NCI-H345 treated with DMSO at 0.1 percent for 48 hours (cell line): ENCODE measurements around the gene LYPD6B.

Source experiments
- DNase-seq: peaks from one replicate; lab custom pipeline; 2025; ENCODE audit not compliant: unreplicated experiment; lab: John Stamatoyannopoulos, UW

The LYPD6B gene

DNA sequence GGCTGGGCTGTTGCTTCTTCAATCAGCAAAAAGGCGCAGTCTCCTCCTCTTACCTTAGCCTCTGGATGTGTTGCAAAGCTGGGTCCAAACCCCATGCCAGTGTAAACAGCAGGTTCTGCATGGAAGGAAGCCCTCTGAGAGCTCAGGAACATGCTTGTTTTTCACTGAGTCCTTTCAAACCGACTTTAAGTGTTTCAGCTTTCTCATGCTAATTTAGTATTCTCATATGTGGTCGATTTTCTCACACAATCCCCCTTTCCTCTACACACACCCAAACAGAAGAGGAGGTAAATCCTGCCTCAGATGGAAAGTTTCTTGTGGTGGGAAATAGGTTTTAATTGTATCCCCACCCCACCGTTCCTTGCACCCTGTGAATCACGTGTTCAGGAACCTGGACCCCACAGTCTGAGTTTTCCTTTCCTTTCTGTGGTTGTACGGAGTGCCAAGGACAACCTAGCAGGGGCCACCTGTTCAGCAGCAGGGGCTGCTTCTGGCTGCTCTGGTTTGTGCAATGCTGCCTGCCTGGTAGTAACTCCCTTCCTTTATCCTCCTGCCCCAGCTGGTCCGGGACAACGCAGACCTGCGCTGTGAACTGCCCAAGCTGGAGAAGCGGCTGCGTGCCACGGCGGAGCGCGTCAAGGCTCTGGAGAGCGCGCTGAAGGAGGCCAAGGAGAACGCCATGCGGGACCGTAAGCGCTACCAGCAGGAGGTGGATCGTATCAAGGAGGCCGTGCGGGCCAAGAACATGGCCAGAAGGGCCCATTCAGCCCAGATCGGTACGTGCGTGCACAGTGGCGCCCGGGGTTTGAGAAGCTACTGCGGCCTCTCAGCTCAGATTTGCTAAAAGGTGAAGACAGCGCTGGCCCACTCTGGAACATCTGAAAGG is 28.7 kb upstream of the LYPD6B start:
- DNase-seq = no peak

DNA sequence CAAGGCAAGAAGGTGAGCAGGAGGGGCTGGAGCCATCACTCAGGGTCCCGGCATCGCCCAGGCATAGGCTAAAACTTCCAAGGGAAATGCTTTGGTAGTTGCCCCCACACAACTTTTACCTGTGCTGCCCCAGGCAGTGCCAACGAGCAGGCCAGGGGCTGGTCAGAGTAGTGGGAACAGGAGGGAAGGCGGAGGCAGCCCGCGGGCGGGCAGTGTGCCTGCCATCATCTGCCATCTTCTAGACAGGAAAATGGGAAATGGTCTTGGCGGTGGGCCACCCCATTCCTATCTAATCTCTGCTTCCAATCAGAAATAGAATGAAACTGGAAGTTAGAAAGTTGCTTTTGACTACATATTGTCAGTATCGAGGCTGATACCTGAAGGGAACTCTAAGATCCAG is 26.0 kb upstream of the LYPD6B start:
- no peak for DNase-seq

DNA sequence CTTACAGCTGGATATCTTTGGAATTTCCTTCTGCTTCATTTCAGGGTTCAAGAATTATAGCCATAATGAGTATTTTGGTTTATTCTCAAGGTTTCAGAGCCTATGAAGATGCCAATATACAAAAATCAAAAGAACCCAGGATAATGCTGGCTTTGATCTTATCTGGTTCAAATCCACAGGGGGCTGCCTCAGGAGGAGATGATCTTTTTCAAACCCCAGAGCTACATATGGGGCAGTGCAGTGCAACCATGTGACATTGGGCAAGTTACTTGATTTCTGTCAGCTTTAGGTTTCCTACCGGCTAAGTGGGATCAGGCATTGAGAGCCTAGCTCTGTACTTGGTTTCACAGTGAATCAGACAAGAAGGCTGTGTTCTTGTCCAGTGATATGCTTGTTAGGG is 23.0 kb upstream of the LYPD6B start:
- DNase-seq = no peak

DNA sequence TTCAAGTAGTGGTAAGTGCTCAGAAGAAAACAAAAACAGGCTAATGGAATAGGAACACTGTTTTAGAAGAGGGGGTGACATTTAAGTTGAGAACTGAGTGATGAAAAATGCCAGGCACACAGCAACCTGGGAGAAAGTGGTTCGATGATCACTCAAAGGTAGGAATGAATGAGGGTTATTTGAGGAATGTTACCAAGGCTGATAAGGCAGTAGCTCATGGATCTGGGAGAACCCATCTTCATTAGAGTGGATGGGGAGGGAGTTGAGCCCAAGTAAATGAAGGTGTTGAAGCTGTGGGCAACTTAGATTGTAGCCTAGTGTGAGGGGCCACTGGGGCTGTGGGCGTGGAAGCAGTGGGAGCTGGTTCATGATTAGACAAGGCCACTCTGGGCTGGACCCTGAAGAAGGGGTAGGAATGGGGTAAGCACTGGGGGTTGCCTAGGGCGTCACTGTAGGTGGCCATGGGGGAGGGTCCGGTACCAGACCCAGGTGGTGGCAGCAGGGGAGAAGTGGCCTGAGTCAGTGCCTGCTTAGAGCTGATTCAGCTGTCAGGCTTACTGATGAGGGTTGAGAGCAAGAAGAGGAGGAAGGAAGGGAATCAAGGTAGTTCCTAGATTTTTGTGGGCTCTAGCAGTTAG is 22.5 kb upstream of the LYPD6B start:
- no peak for DNase-seq

DNA sequence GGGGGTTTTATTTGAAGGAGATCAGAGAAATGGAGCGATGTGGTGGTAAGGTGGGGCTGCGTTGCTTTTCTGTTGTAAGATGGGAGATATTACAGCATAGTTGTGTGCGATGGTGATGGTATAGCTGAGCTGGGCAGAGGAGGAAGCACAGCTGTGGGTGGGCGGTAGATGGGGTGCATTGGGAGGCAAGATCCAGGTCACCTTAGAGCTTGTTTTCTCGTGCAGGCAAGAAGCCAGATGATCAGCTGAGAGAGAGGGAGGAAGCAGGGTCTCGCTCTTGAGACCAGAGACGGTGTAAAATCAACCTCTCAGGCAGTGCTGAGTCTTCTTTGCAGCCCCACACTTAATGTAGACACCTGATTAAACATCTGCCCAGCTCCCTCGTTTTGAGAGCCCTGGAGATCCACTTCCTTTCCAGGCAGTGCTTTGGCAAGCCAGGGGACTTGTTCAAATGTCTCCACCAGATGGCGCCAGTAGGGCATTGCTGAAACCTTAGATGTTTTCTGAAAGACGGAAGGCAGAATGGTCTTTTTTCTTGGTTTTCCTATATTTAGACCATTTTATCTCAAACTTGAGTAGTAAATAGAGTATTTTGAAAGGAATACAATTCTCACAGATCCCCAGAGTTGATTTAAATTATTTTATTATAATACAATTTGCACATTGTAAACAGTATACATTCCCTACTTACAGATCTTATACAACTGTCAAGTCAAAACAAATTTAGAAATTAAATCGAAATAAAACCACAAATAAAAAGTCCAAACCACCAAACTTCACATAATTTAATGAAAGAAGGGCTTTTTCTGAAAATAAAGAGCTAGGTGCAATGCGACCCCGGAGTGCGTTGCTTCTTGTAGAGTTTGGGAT is 21.1 kb upstream of the LYPD6B start:
- peak; percentile 75 for DNase-seq

DNA sequence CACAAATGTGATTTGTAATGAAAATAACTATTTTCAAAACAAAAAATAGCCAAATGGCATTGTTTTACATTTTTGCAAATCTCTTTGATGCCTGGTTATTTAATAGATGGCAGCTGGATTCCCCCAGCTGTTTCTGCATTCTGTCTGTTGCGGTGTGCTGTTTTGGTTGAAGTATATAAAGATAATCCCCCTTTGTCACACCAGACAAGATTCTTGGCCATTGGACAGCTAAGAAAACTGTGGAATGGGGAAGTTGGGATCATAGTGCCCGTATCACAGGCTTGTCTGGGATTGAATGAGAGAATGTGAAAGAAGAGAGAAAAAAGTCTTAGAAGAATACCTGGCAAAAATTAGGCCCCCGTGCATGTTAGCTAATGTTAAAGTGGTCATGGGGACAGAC is 19.5 kb upstream of the LYPD6B start:
- no peak for DNase-seq

DNA sequence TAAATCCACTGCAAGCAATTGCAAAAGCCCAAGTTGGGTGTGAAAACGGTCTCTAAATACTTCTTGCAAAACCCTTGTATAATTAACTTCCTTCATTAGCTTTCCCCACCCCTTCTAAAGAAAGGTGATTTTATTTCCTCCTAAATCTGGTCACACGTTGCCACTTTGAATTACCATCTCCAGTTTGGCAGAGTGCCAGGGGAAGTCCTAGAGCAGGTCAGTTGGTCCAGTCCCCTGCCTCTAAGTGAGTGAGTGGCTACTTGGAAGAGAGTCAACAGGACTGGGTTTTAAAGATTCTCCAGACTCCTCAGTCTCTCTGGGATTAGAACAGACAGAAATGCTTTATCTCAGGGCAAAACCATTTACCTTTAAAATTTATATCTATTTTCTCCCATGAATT is 18.7 kb upstream of the LYPD6B start:
- DNase-seq = no peak

DNA sequence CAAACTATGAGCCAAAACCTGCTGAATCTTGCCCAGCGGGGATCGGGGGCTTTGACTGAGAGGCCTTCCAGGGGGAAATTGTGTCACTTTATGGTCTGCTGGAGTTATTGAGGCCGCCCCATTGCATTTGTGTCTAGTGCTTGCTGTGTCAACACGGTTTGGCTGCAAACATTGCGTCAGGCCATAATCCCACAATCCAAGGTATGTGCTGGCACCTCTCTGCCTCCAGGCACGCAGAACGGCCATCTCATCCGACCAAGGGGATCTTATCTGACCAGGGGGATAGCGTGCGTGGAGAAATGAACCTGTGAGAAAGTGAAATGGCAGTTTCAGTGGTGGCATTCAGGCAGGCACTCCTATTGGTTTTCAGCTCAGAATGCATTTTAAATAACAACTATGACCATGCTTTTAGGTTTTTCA is 18.1 kb upstream of the LYPD6B start:
- DNase-seq = no peak

DNA sequence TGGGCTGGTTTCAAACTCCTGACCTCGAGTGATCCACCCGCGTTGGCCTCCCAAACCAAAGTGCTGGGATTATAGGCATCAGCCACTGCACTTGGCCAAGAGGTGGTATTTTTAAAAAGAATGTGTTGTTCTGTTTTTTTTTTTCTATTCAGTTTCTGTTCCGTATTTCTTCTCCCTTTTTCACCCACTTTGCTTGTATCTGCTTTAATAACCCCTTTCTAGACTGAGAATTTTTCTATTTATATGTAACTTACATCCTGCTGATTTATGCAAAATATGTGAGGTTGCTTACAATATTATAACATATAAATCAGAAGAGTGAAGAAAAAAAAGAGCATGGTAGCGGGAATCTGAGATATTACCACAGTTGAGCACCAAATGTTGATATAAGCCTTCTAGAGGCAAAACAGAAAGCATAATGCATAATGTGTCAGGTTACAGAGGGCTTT is 17.2 kb upstream of the LYPD6B start:
- DNase-seq = no peak

DNA sequence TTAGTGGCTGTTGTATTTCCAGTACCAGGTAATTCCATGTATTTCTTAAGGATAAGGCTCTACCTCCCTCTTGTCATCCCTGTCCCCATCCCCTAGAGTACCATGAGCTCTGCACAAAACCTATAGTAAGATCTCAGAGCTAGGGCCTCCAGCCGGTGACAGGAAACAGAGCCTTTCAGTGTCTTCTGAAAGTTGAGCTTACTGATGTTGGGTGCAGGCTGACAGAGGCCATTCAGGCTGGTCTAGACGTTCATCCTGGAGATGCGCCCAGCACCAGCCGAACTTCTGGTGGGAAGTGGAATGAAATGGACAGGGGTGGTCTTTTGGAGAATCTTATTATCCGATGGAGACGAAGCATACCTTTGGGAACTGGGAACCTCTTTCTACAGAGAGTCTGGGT is 16.7 kb upstream of the LYPD6B start:
- DNase-seq = no peak

DNA sequence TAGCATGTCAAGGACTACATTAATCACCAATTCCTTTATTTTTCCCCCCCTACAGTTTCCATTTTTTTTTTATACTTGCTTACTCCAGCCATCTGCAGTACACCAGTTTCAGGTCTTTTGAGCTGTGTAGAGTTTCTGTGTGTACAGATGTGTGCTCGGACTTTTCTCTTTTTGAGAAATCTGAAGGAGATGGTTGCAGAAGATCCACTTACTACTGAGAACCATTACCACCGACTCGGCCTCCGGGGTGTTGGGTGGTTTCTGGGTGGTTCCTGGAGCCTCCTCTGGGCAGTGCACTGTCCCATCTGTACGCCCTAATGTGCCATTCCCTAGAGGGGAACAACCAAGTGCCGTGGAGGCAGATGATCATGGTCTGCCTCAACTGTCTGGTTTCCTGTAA is 15.4 kb upstream of the LYPD6B start:
- no peak for DNase-seq

DNA sequence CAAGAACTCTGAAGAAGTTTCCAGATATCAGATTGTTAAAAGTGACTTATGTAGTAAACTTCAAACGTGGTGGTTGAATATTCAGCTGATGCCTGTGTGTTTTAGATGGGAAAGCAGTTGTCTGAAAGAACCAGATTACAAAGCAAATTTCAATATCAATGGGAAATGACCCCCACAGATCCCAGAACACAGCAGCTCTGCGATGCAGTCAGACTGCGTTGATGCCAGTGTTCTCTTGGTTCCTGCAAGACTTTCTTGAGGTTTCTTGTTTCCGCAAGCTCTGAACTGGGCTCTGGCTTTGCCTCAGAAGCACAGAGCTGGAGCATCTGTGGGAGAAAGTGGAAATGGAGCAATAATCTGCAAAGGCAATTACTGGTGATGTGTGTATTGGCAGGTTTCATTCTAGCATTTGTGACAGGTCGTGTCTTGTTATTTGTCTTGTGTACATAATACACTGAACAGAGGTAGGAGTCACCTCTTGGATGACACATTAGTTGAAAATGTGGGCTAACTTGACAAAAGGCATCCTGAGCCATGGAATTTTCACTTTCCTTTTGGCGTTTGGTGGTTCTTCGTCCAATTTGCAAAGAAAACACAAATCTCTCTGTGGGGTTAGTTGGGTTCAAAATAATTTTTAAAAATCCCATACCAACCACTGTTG is 10.8 kb upstream of the LYPD6B start:
- no peak for DNase-seq

DNA sequence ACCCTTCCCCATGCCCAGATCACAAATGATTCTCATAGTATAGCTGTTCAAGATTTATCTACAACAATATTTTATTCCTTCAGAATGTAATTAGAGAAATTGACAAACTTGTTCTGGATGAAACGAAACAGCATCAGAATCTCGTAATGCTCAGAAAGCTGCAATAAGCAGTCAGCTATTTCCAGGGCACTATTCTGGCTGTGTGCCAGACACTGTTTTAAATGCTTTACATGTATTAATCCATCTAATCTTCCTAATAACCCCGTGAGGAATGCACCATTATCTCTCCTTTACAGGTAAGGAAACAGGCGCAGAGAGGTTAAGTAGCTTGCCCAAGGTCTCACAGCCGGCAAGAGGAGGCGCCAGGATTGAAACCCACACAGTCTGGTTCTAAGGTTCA is 10.1 kb upstream of the LYPD6B start:
- DNase-seq = no peak

DNA sequence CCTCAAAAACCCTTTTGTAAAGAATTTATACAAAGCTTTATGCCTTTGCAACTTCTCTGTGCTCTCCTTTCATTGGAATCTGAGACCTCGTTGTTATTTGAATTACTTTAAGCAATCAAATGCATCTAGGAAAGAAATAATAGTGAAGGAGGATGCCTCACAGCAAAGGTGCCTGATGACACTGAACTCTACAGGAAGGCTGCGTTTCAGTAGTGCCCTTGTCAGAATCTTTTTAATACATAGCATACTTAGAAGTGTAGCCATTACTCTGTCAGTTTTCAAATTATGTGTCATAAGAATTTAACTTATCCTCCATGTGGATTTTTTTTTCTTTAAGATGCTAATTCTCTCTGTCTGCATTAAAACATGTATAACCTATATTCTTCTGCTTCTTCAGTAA is 9.6 kb upstream of the LYPD6B start:
- DNase-seq = no peak

DNA sequence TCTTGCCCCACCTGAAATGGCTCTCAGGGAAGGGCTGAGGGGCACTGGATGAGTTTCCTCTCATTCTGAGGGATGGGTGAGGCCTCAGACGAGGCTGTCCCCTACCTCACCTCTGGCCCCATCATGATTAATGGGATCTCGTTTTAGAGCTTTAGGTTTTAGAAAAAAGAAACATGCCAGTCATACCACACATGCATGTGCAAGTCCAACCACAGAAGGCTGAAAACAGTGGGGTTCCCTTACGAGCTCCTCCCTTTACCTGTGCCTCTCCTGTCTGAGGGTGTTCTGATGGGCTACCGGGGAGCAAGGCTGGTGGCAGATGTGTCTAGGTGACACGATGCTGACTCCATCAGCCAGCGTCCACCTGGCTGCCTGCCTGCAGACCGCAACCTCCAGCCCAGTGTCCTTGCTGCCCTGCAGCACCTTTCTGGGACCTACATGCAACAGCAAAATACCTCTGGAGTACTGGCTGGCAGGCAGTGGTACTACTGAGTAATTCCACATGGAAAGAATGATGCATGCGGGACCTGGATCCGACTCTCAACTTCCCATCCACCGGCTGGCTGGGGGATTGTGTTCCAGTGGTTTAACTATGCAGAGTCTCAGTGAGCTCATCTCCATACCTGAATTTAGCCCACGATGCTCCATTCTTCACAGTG is 9.1 kb upstream of the LYPD6B start:
- no peak for DNase-seq

DNA sequence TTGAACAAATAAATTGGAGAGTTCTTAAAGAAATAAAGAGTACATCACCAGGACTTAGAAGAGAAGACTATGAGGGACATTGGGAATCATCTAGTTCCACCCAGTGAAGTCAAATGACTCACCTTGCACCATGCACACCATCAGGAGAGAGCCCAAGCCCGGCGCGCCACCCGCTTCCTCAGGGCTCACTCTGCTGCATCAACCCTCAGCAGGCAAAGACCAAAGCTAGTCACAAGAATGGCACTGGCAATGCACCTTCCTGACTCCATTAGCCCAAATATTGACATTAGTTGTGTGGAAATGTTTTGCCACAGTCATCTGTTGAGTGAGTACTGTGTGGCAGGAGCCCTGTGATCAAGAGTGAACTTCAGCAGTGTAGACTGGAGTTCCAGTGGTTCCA is 7.1 kb upstream of the LYPD6B start:
- DNase-seq = no peak

DNA sequence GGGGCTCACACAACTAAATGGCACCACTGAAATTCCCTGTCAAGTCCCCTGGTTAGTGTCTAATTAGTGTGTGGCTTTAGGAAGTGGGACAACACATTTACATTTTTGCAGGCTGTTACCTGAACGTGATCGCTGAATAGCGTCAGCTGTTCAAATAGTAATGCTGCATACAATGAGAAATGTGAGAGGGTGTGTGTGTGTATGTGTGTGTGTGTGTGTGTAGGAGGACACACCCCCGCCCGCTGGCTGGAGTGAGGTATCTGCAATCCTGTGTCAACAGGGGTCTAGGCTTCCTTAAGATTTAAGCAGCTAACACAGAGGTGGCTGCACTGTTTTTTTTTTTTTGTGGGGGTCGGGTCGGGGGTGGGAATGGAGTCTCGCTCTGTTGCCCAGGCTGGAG is 4.8 kb upstream of the LYPD6B start:
- DNase-seq = peak; percentile 39

DNA sequence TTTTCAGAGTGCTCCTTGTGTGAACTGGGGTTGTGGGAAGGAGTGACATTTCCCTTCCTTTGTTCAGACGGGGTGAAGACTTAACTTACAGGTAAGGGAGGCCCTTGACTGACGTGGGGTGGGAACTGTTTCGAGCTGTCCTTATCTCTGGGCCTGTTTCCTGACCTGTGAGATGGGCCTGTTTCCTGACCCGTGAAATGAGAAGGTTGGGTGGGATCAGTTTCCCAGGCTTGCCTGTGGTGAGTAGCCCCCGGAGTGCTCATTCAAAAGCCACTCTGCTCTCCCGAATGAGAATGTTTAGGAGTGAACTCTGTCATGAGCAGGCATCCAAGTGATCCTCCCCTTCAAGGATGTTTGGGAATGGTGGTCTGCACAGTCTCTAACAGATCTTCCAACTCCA is 4.1 kb upstream of the LYPD6B start:
- no peak for DNase-seq

DNA sequence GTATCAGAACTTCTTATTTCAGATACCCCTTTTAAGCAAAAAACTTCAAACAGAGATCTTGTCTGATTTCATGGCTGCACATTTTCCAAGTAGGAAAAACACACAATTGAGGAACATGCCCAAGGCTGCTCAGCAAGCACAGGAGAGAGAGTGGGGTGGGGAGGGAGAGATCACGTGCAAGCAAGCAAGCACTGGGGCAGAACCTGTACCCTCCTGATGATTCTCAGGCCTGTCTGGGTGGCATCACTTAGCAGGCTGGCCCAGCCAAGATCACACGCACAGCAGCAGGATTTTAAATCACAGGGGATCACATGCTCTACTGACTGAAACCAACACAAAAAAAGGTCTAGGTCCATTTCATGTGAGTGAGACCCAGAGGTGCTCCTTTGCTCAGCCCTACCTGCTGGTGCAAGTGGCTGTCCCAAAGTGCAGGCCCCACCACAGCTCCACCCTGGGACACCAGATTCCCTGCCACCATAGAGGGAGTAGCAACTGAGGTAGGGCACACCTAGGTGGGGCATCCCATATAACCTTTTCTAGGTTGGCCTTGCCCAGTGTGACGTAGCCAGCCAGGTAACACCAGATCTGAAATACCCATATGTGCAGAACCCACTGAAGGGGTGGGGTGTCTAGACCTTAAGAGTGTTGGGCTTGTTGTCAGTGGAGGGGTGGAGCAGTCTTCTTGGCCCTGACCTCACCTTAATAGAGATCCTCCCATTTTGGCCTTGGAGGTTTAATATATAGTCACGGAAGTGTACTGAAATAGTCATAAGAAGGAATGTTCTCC is 1.8 kb upstream of the LYPD6B start:
- no peak for DNase-seq

DNA sequence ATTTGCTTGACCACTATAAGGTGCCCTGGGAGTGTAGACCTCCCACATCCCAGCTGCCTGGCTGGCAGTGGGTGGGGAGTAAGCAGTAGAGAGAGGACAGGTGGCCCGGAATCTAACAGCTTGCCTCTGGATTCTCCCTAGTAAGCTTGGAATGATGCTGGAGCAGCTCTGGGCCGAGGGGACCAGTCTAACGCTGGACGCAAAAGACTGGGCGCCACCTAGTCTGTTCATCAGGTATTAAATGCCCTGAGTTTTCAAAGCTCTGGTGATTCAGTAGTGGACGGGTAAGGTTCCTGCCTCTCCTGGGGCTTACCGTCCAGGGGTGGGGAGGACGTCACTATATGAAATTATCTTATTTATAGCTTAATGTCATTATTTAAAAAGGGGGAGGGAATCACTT is 648 bp upstream of the LYPD6B start:
- no peak for DNase-seq
